Activated naive CD8-positive, alpha-beta T cell treated with anti-CD3 and anti-CD28 coated beads, Interleukin-2, amount 50 U/mL, for 16 hours (primary cell): ENCODE data around the gene CARNS1.

Source experiments
- DNase-seq: peaks from one replicate; pipeline ENCODE4 v3.0.0-alpha.2; 2020; ENCODE audit warnings: low read depth, low spot score

CARNS1 gene

GRCh38 chr11:67375320-67376055 is 40.0 kb upstream of the CARNS1 start:
- DNase-seq = no peak

DNA sequence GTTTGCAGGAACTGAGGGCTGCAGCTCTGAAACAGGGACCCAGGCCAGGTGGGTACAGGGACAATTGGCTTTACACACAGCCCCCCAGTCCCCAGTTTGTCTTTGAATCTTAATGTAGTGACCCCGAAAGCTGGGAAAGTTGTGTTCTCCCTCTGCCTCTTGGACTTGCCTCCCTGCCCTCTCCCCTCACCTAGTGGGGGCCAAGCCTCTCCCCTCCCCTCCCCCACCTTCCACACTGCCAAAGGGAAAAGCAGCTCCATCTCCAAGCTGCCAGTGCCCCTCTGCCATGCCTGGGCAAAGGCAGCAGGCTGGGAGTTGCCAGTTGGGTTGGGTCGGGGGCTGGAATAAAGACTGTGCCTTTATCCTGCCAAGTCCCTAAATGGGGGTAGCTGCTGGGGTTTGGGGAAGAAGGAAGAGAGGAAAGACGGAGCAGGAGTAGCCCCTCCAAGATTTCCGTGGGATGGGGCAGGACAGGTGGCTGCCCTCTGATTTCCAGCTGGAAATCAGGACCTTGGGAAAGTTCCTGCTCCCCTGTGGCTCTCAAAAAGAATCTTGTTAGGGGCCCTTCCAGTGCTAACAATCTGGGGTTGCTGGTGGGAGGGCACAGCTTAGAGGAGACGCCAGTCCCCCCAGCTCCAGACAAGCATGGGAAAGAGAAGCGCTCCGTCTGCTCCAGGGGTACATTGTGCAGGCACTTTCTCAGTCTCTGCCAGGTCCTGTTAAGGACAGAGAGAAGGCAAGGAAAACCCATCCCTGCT is 39.2 kb upstream of the CARNS1 start:
- DNase-seq = no peak

DNA sequence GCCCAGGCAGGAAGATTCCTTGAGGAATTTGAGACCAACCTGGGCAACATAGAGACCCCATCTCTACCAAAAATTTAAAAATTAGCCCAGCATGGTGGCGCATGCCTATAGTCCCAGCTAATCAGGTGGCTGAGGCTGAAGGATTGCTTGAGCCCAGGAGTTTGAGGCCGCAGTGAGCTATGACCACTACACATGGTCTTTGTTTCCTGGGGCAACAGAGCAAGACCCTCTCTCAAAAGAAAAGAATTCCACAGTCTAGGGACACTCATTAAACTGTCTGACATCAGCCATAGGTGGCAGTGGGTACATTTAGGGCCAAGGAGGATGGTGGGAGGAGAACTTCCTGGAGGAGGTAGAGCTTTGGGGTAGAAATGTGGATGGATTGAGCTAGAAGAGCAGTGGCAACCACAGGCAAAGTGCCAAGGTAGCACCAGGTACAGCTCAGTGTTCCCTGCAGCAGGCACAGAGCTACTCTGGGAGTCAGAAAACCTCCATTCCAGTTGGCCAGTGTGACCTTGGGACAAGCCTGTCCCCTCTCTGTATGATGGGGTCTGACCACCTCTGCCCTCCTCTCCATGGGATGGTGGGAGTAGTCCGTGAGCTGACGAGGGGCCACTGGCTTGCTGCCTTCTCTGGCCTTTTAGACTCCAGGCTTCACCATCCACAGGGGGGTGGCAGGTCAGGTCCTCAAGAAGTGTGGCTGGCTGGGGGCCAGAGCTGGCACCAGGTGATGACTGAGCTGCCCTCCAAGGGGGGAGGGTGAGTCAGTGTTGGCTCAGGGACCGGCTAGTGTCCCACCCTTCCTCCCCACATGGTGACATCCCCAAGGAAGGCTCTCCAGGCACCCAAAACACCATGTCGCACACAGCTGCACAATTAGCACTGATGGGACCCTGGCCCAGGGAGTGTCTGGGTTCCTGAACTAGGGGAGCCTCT is 38.3 kb upstream of the CARNS1 start:
- DNase-seq = no peak

GRCh38 chr11:67378544-67378943 is 36.9 kb upstream of the CARNS1 start:
- DNase-seq = no peak

DNA sequence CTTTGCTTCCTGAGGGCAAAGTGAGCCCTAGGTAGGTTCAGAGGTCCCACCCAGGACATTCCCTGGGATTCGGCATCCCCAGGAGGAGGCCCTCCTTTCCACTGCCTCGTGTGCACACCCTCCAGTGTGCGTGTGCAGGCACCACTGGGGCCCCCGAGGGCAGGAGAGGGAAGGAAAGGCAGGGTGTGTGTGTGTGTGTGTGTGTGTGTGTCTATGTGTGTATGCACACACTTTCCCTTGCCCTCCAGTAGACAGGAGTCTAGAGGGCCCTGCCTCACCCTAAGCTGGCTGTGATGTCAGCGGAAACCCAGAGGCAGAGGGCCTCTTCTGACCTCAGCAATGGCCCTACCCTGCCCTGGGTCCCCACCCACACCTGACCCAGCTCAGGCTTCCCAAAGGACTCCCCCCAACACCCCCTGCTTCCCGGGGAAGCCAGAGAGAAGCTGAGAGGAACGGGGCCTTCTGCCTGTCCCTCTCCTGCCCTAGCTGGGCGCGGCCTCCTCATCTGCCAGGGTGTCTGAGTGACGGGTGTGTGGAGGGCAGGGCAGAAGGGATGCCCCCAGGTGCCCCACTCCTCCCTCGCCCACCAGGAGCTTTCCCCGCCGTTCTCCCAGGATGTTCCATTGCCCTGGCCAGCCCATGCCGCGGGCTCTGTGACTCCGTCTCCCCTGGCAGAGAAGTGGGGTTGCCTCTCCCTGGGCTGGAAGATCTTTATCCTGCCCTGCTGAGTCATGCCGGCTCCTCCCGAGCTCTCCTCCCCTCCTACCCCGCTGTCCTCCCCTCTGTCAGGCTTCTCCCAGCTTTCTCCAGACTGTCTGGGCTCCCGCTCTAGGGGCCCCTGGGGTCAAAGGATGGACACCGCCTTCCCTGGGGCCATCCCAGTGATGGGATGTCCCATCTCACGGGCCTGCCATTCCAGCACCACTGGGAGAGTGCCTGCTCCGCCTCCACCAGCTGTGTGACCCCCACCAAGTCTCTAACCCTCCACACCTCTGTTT is 36.1 kb upstream of the CARNS1 start:
- DNase-seq = no peak

- DNase-seq = no peak
These were observed 34.1 kb upstream of the CARNS1 start for GRCh38 chr11:67381244-67381972.

DNA sequence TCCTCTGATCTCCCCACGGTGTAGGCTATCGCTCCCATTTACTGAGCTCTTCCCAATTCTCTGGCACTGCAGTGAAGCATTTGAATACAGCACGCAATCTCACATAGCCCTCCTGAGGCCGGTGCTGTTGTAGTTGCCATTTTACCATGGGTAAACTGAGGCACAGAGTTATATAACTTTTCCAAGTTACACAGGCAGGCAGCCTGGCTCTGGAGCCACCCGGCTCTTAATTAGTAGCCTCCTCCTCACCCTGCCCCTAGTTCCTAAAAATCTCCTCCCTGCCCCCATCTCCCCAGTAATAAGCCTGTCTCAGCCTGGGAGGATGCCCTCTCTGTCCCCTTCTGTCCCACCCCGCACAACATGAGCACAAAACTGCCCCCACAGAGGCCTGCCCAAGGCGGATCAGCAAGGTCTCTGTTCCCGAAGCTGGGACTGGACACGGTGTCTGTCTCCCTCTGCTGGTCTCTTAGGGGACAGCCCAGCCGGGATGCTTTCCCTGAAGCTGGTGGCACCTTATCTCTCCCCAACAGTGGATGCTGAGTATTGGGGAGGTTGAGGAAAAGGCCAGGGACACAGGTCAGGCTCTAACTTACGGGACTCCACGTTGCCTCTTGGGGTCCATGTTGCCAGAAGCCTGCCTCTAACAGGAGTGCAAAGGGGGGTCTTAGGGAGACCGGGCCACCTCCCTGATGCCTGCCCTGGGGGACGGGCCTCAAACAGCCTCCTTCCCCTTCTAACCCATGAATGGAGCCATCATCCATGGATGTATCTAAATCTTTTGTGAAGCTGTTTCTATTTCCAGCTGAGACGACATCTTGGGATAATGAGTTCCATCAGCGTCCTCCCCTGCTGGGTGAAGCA is 33.0 kb upstream of the CARNS1 start:
- peak; percentile 73 for DNase-seq

- no peak for DNase-seq
These were observed 30.6 kb upstream of the CARNS1 start for GRCh38 chr11:67384851-67385366.

DNA sequence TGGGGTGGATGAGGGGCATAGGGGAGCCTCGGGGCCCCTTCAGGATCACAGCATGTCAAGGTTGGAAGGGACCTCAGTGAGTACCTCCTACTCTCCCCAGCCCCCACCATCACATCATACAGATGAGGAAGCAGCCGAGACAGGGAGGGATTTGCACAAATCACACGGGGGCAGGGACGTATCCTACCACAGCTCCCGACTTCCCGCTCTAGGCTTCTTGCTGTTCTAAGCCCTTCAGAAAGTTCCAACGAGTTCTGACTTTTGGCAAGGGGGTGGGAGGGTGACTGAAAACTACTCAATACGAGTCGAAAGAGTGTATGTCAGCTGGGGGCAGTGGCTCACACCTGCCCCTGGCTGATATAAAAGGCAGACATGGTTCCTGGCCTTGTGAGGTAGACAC is 28.4 kb upstream of the CARNS1 start:
- DNase-seq = no peak

DNA sequence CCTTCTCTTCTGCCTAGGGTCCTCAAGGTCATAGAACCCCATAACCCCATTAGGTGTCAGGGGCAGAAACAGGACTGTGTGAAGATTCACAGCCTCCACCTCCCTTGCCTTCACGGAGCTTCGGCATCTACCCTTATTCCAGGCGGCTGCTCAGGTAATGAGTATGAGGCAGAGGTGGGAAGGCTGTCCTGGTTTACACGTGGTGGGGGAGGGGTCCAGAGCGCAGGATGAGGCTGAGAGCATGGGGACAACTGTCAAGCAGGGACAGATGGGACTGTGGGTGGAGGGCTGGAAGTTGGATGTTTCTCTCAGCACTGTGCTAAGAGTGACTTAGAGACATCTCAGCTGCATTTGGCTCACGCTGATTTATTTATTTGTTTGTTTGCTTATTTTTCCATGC is 28.0 kb upstream of the CARNS1 start:
- no peak for DNase-seq

- DNase-seq = no peak
These were observed 26.0 kb upstream of the CARNS1 start for GRCh38 chr11:67389477-67389876.

- no peak for DNase-seq
These were observed 24.6 kb upstream of the CARNS1 start for GRCh38 chr11:67390947-67391303.

DNA sequence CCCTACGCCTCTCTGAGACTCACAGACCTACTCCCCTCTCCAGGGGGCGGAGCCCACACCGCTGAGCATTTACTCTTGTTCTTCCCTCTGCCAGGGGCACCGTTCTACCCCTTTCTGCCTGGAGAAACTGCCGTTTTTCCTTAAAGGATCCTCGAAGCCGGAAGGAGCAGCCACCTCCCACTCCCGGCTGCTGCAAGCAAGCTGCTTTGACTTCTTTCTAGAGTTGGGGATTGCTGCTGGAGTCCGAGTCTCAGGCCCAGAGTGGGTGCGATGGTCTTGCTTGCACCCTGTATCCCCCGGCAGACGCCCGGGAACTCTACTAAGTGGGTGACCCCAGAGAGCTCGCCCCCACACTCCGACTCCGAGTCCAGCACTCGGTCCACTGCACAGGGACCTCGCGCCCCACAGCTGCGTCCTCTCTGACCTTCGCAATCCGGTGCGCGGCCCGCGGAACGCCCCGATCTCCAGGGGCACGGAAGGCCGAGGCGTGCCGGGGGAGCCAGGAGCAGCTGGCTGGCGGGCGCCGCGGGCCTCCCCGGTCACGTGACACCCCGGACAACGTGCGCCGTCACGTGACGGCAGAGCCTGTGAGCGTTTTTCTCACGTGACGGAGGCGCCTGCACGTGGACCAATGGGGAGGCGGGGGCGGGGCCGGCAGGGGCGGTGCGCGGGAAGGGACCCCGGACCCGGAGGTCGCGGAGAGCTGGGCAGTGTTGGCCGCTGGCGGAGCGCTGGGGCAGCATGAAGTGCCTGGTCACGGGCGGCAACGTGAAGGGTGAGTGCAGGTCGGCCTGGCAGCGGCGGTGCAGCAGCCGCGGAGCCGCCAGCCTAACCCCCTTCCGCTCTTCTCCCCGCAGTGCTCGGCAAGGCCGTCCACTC is 23.9 kb upstream of the CARNS1 start, which contains the start of gene RAD9A:
RAD9A (plus strand) TSS at position 683 of the 879 bp plus-strand sequence; CDS start at position 742, 59 bp downstream.
- DNase-seq = peak; percentile 84

GRCh38 chr11:67392183-67392715 is 23.2 kb upstream of the CARNS1 start:
- DNase-seq = no peak

- DNase-seq = no peak
These were observed 22.0 kb upstream of the CARNS1 start for GRCh38 chr11:67393437-67393836.

DNA sequence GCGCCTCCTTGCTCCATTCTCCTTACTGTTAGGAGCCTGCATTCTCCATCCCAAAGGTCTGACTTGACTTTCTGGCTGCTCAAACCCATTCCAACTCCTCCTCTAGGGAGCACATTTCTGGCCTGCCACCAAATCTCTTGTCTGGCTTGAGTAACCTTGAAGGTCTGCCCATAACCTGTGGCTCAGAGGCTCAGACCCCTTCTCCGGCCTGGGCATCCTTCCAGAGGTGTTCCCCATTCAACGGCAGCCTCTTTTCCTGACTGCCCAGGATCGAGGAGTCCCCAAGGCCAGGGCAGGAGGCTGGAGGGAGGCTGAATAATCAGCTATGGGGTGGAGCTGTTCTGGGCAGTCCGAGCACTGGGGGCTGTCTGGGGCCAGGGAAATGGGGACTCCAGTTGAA is 21.5 kb upstream of the CARNS1 start:
- DNase-seq = no peak

GRCh38 chr11:67395555-67396258 is 19.8 kb upstream of the CARNS1 start:
- DNase-seq = no peak
